ENCODE measurements around the gene RGCC. TPM values are rescaled to one million over a fixed set of nuclear protein-coding genes. Genes with fewer than 3 reads are reported as not detected.
A peak's percentile ranks its signal among the peaks of the same experiment; 100 is the strongest.

The RGCC gene
- total and polyA plus RNA-seq, 9 of the 15 experiments (the other 6 are each of a cell fraction or from before 2014, with no cell fraction given), result 0.51 to 10.4 (median 5.8) TPM

GRCh38 chr13:41434831-41435520 lies 22.4 kb upstream of the RGCC start:
- 0% methylated on average over 4 of the region's 6 CpGs for WGBS (ENCODE audit: insufficient coverage, low coverage, missing lambda C conversion rate)
- POLR2A ChIA-PET, result no interaction called here
- no peaks in the 10 kb centered on the region for H3K4me1 ChIP-seq (replicated peaks in 1 of 2; ENCODE audit: control insufficient read depth in 2 of 2, insufficient read depth in 2 of 2, low read length in 2 of 2)
- H3K4me2 ChIP-seq (ENCODE audit: insufficient read depth, low read length), result no peak overlapping the region
- ATAC-seq (no peak), DNase-seq (ENCODE audit: extremely low read depth in 1 of 4, low spot score in 3 of 4) (no peak), FAIRE-seq (no peak)
- intact Hi-C loops (cut with micrococcal nuclease) (no loop called here), in situ Hi-C loops (cut with MboI) (no loop called here)
- H3K27ac ChIP-seq (ENCODE audit: extremely low read depth, low read depth, low read length), result no peak overlapping the region
- no peaks in the 10 kb centered on the region for H3K9me1 ChIP-seq (ENCODE audit: control insufficient read depth, insufficient read depth, low read length)
- H3K9me3 ChIP-seq (replicated peaks; ENCODE audit: control insufficient read depth, insufficient read depth, low read depth, low read length), result no peaks in the 10 kb centered on the region
- CTCF ChIA-PET (ENCODE audit: low intra/inter-chr PET ratio), result no interaction called here
- H2AFZ ChIP-seq (ENCODE audit: low read depth, low read length), result no peak overlapping the region
- no peak overlapping the region for H3K4me3 ChIP-seq
- TF ChIP-seq KDM4B (IDR thresholded peaks at IDR 0.05; ENCODE audit: borderline replicate concordance in 2 of 2, low read depth in 1 of 2) (no peak), SETDB1 (IDR thresholded peaks at IDR 0.05; ENCODE audit: low read length) (no peak), SPI1 (IDR thresholded peaks at IDR 0.05; ENCODE audit: borderline replicate concordance, low read depth, low read length) (no peak), MTF1 (CRISPR knock-in tag; IDR thresholded peaks at IDR 0.05; ENCODE audit: borderline replicate concordance) (no peak), PURB (CRISPR knock-in tag; IDR thresholded peaks at IDR 0.05; ENCODE audit: low read depth) (no peak), PHTF2 (CRISPR knock-in tag; IDR thresholded peaks at IDR 0.05) (no peak)
- H3K36me3 ChIP-seq (ENCODE audit: control insufficient read depth, insufficient read depth, low read length), result no peaks in the 10 kb centered on the region
- no peaks in the 10 kb centered on the region for H4K20me1 ChIP-seq (replicated peaks; ENCODE audit: control insufficient read depth, insufficient read depth, low read length)
- H3K27me3 ChIP-seq (ENCODE audit: control insufficient read depth in 2 of 2, insufficient read depth in 2 of 2, low read length in 2 of 2), result peaks cover 0 to 4% of the 10 kb centered on the region in 2 experiments; a peak in 1 of 5 replicates
- H3K79me2 ChIP-seq (ENCODE audit: control insufficient read depth, insufficient read depth, low read length), result no peaks in the 10 kb centered on the region
- H3K9ac ChIP-seq (ENCODE audit: insufficient read depth in 1 of 2, low read depth in 2 of 2, low read length in 2 of 2), result no peak overlapping the region
- no TSS peak for BruUV-seq (replicated peaks)

- ChIA-PET CTCF (ENCODE audit: low intra/inter-chr PET ratio) (no interaction called here), POLR2A (no interaction called here)
- no peak overlapping the region for H2AFZ ChIP-seq (ENCODE audit: low read depth, low read length)
- no peaks in the 10 kb centered on the region for H4K20me1 ChIP-seq (replicated peaks; ENCODE audit: control insufficient read depth, insufficient read depth, low read length)
- no peaks in the 10 kb centered on the region; a peak in 1 of 5 replicates for H3K27me3 ChIP-seq (ENCODE audit: control insufficient read depth in 2 of 2, insufficient read depth in 2 of 2, low read length in 2 of 2)
- no peak overlapping the region for H3K27ac ChIP-seq (ENCODE audit: extremely low read depth, low read depth, low read length)
- no peaks in the 10 kb centered on the region for H3K79me2 ChIP-seq (ENCODE audit: control insufficient read depth, insufficient read depth, low read length)
- in situ Hi-C loops (cut with MboI) (no loop called here), intact Hi-C loops (cut with micrococcal nuclease) (no loop called here)
- DNase-seq (ENCODE audit: extremely low read depth in 1 of 4, low spot score in 3 of 4) (no peak), ATAC-seq (no peak), FAIRE-seq (no peak)
- WGBS (ENCODE audit: insufficient coverage, low coverage, missing lambda C conversion rate), result 6% methylated on average over 5 of the region's 5 CpGs
- no peak overlapping the region for H3K4me2 ChIP-seq (ENCODE audit: insufficient read depth, low read length)
- no peaks in the 10 kb centered on the region for H3K36me3 ChIP-seq (ENCODE audit: control insufficient read depth, insufficient read depth, low read length)
- BruUV-seq (replicated peaks), result no TSS peak
- no peak overlapping the region for H3K4me3 ChIP-seq
- H3K9me3 ChIP-seq (replicated peaks; ENCODE audit: control insufficient read depth, insufficient read depth, low read depth, low read length), result no peaks in the 10 kb centered on the region
- no peak overlapping the region for H3K9ac ChIP-seq (ENCODE audit: insufficient read depth in 1 of 2, low read depth in 2 of 2, low read length in 2 of 2)
- H3K4me1 ChIP-seq (replicated peaks in 1 of 2; ENCODE audit: control insufficient read depth in 2 of 2, insufficient read depth in 2 of 2, low read length in 2 of 2), result no peaks in the 10 kb centered on the region
- H3K9me1 ChIP-seq (ENCODE audit: control insufficient read depth, insufficient read depth, low read length), result no peaks in the 10 kb centered on the region
- no peak for TF ChIP-seq FOXP1 (CRISPR knock-in tag; IDR thresholded peaks at IDR 0.05)
- no peak for TF ChIP-seq HNRNPL (IDR thresholded peaks at IDR 0.05; ENCODE audit: low read depth, low read length)
- TF ChIP-seq HNRNPH1 (optimal IDR thresholded peaks at IDR 0.05; ENCODE audit: low read depth, low read length), result no peak
- TF ChIP-seq ATF1 (CRISPR knock-in tag; IDR thresholded peaks at IDR 0.05), result no peak
- TF ChIP-seq ATF1 (tag; IDR thresholded peaks at IDR 0.05), result 0 out of 2 replicates have a peak, but pooled peaks have one; percentile 22
- TF ChIP-seq HMBOX1 (IDR thresholded peaks at IDR 0.05), result no peak
- no peak for TF ChIP-seq ZBTB5 (IDR thresholded peaks at IDR 0.05)
Measured at GRCh38 chr13:41443969-41444368, 13.4 kb upstream of the RGCC start.

Measured in K562 (cell line).